ENCODE measurements around the gene SMAP2.

Gene SMAP2

GRCh38 chr1:40423951-40424618, 50.6 kb downstream of the SMAP2 start:
- Histone ChIP-seq H3F3A (ENCODE audit: insufficient read depth, low read length) (no peaks in the 10 kb centered on the region), H3K9me2 (replicated peaks; ENCODE audit: insufficient read depth, low read length) (no peaks in the 10 kb centered on the region), H3K36me3 (replicated peaks; ENCODE audit: insufficient read depth, low read length) (no peaks in the 10 kb centered on the region), H3K4me3 (ENCODE audit: low read length) (no peak overlapping the region), H4K20me1 (ENCODE audit: insufficient read depth, low read length) (no peaks in the 10 kb centered on the region), H3K4me2 (ENCODE audit: low read depth, low read length) (no peak overlapping the region), H3K9ac (ENCODE audit: low read length) (no peak overlapping the region), H3K27ac (ENCODE audit: low read length) (no peak overlapping the region), H2AFZ (ENCODE audit: low read length) (no peak overlapping the region), H3K4me1 (ENCODE audit: low read length) (no peaks in the 10 kb centered on the region), H3K79me2 (ENCODE audit: low read length) (no peaks in the 10 kb centered on the region), H3K9me3 (replicated peaks; ENCODE audit: insufficient read depth, low read length) (no peaks in the 10 kb centered on the region), H3K27me3 (replicated peaks; ENCODE audit: insufficient read depth, low read length) (no peaks in the 10 kb centered on the region)
- no peak for DNase-seq
- TF ChIP-seq EZH2phosphoT487 (IDR thresholded peaks at IDR 0.05; ENCODE audit: low read length), result no peak
- TF ChIP-seq EZH2 (optimal IDR thresholded peaks at IDR 0.05; ENCODE audit: low read depth, low read length), result no peak
- TF ChIP-seq, protein P1, sequence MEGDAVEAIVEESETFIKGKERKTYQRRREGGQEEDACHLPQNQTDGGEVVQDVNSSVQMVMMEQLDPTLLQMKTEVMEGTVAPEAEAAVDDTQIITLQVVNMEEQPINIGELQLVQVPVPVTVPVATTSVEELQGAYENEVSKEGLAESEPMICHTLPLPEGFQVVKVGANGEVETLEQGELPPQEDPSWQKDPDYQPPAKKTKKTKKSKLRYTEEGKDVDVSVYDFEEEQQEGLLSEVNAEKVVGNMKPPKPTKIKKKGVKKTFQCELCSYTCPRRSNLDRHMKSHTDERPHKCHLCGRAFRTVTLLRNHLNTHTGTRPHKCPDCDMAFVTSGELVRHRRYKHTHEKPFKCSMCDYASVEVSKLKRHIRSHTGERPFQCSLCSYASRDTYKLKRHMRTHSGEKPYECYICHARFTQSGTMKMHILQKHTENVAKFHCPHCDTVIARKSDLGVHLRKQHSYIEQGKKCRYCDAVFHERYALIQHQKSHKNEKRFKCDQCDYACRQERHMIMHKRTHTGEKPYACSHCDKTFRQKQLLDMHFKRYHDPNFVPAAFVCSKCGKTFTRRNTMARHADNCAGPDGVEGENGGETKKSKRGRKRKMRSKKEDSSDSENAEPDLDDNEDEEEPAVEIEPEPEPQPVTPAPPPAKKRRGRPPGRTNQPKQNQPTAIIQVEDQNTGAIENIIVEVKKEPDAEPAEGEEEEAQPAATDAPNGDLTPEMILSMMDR (IDR thresholded peaks at IDR 0.05; ENCODE audit: low read length), result no peak

DNA sequence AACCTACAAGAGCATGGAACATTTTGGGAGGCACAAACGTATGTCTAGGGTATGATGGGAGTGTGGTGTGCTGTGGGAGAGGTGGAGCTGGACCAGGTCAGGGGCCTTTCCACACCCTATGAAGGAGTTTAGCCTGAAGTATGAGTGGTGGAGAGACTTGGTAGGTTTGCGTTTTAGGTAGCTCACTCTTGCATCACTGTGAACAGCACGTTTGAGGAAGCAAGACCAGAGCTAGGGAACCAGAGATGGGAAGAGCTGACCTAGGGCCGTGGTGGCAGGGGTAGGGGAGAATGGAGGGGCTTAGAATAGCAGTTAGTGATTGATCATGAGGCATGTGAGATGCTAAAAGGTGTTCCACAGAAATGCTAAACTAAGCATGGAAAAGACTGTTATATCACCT, 51.7 kb downstream of the SMAP2 start:
- H3K9me2 ChIP-seq (replicated peaks; ENCODE audit: insufficient read depth, low read length), result no peaks in the 10 kb centered on the region
- no peak for DNase-seq
- H3K4me1 ChIP-seq (ENCODE audit: low read length), result no peaks in the 10 kb centered on the region
- H3K9ac ChIP-seq (ENCODE audit: low read length), result no peak overlapping the region
- H3F3A ChIP-seq (ENCODE audit: insufficient read depth, low read length), result no peaks in the 10 kb centered on the region
- no peaks in the 10 kb centered on the region for H4K20me1 ChIP-seq (ENCODE audit: insufficient read depth, low read length)
- no peak overlapping the region for H3K4me2 ChIP-seq (ENCODE audit: low read depth, low read length)
- H3K27me3 ChIP-seq (replicated peaks; ENCODE audit: insufficient read depth, low read length), result no peaks in the 10 kb centered on the region
- TF ChIP-seq EZH2phosphoT487 (IDR thresholded peaks at IDR 0.05; ENCODE audit: low read length) (no peak), EZH2 (optimal IDR thresholded peaks at IDR 0.05; ENCODE audit: low read depth, low read length) (no peak)
- TF ChIP-seq, protein P1 (IDR thresholded peaks at IDR 0.05; ENCODE audit: low read length), result no peak
- no peak overlapping the region for H2AFZ ChIP-seq (ENCODE audit: low read length)
- no peaks in the 10 kb centered on the region for H3K36me3 ChIP-seq (replicated peaks; ENCODE audit: insufficient read depth, low read length)
- no peak overlapping the region for H3K4me3 ChIP-seq (ENCODE audit: low read length)
- no peak overlapping the region for H3K27ac ChIP-seq (ENCODE audit: low read length)
- H3K79me2 ChIP-seq (ENCODE audit: low read length), result no peaks in the 10 kb centered on the region
- H3K9me3 ChIP-seq (replicated peaks; ENCODE audit: insufficient read depth, low read length), result no peaks in the 10 kb centered on the region

DNA sequence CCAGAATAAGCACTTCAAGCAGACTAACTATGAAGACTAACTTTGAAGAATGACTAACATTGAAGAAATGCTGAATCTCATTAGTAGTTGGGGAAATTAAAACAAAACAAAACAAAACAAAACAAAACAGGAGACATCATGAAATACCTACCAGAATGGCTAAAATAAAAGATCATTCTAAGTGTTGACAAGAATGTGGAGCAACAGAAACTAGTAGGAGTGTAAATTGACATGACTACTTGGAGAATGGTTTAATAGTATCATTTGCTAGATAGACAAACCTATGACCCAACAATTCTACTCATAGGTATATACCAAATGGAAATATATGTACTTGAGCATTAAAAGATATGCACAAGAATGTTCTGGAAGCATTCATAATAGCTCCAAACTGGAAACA, 57.9 kb downstream of the SMAP2 start:
- Histone ChIP-seq H2AFZ (ENCODE audit: low read length) (no peak overlapping the region), H3K27ac (ENCODE audit: low read length) (no peak overlapping the region), H3K36me3 (replicated peaks; ENCODE audit: insufficient read depth, low read length) (no peaks in the 10 kb centered on the region), H3K4me1 (ENCODE audit: low read length) (no peaks in the 10 kb centered on the region), H3K4me3 (ENCODE audit: low read length) (no peak overlapping the region), H3K27me3 (replicated peaks; ENCODE audit: insufficient read depth, low read length) (no peaks in the 10 kb centered on the region), H3F3A (ENCODE audit: insufficient read depth, low read length) (no peaks in the 10 kb centered on the region), H3K9me3 (replicated peaks; ENCODE audit: insufficient read depth, low read length) (no peaks in the 10 kb centered on the region), H3K79me2 (ENCODE audit: low read length) (no peaks in the 10 kb centered on the region), H4K20me1 (ENCODE audit: insufficient read depth, low read length) (no peaks in the 10 kb centered on the region), H3K9ac (ENCODE audit: low read length) (no peak overlapping the region), H3K9me2 (replicated peaks; ENCODE audit: insufficient read depth, low read length) (no peaks in the 10 kb centered on the region), H3K4me2 (ENCODE audit: low read depth, low read length) (no peak overlapping the region)
- no peak for TF ChIP-seq EZH2phosphoT487 (IDR thresholded peaks at IDR 0.05; ENCODE audit: low read length)
- TF ChIP-seq, protein P1 (IDR thresholded peaks at IDR 0.05; ENCODE audit: low read length), result no peak
- TF ChIP-seq EZH2 (optimal IDR thresholded peaks at IDR 0.05; ENCODE audit: low read depth, low read length), result no peak
- no peak for DNase-seq

Measured in MM.1S (cell line).